HG03103 (cell line): ENCODE results near the gene SLC25A27.

ENCODE experiments used
- ATAC-seq: cut with Tn5 transposase; IDR thresholded peaks from one replicate; pipeline ENCODE4 v1.9.1; 2021; ENCODE audit warnings: low read depth; ENCODE audit not compliant: unreplicated experiment

Gene SLC25A27

GRCh38 chr6:46648869-46649492, 3.8 kb upstream of the SLC25A27 start:
- ATAC-seq: no peak

GRCh38 chr6:46651006-46651405, 1.8 kb upstream of the SLC25A27 start:
- no peak for ATAC-seq

GRCh38 chr6:46651816-46652215, 959 bp upstream of the SLC25A27 start:
- no peak for ATAC-seq

- ATAC-seq: no peak
Observed at GRCh38 chr6:46652232-46652602, 558 bp upstream of the SLC25A27 start.

GRCh38 chr6:46653439-46654195, 842 bp downstream of the SLC25A27 start:
- no peak for ATAC-seq

- no peak for ATAC-seq
Observed at GRCh38 chr6:46655803-46656202, 3.0 kb downstream of the SLC25A27 start.

- no peak for ATAC-seq
Observed at GRCh38 chr6:46657642-46658041, 4.9 kb downstream of the SLC25A27 start.

GRCh38 chr6:46661483-46661882, 8.7 kb downstream of the SLC25A27 start:
- no peak for ATAC-seq

GRCh38 chr6:46667377-46667776, 14.6 kb downstream of the SLC25A27 start:
- ATAC-seq: no peak

GRCh38 chr6:46674410-46674809, 21.6 kb downstream of the SLC25A27 start:
- no peak for ATAC-seq

GRCh38 chr6:46676604-46677313, 24.0 kb downstream of the SLC25A27 start:
- ATAC-seq: no peak

- ATAC-seq: no peak
Observed at GRCh38 chr6:46677314-46677654, 24.5 kb downstream of the SLC25A27 start.

- ATAC-seq: no peak
Observed at GRCh38 chr6:46684771-46685170, 32.0 kb downstream of the SLC25A27 start.

GRCh38 chr6:46687619-46688097, 34.9 kb downstream of the SLC25A27 start, which contains the start of gene TDRD6:
Gene TDRD6, plus strand, starts transcription at chr6:46687885. Its CDS starts 244 bp downstream, at chr6:46688129.
- no peak for ATAC-seq

- no peak for ATAC-seq
Observed at GRCh38 chr6:46688117-46688965, 35.6 kb downstream of the SLC25A27 start.

- no peak for ATAC-seq
Observed at GRCh38 chr6:46688966-46689335, 36.2 kb downstream of the SLC25A27 start.

- ATAC-seq: no peak
Observed at GRCh38 chr6:46689657-46690056, 36.9 kb downstream of the SLC25A27 start.

GRCh38 chr6:46690141-46690755, 37.5 kb downstream of the SLC25A27 start:
- no peak for ATAC-seq

- ATAC-seq: no peak
Observed at GRCh38 chr6:46690911-46691451, 38.2 kb downstream of the SLC25A27 start.

GRCh38 chr6:46699970-46700369, 47.2 kb downstream of the SLC25A27 start:
- no peak for ATAC-seq
